ENCODE data around the gene CAMK1D. TPM values are rescaled to one million over a fixed set of nuclear protein-coding genes. Genes with fewer than 3 reads are reported as not detected.
A peak's percentile ranks its signal among the peaks of the same experiment; 100 is the strongest.

Gene CAMK1D
- polyA plus RNA-seq, 1 of the 3 experiments (the other 2 are of a cell fraction): 4.1 TPM

GRCh38 chr10:12349629-12350166 lies 351 bp downstream of the CAMK1D start:
- POLR2A ChIA-PET: no interaction called here

GRCh38 chr10:12350167-12350872 lies 973 bp downstream of the CAMK1D start:
- peak; percentile 62 for DNase-seq

More at GRCh38 chr10:12349629-12350166, 351 bp downstream of the CAMK1D start:
- WGBS (ENCODE audit: low lambda C conversion rate): under 1% methylated on average over 22 of the region's 73 CpGs
- no peaks in the 10 kb centered on the region for H3K9me3 ChIP-seq
- CTCF ChIA-PET: interaction anchor here (0.6 to 1.2 kb wide), 3 partner anchors 30 to 46 kb away, joined by 3 to 5 read pairs (median 3); no protein-coding TSS in a partner anchor
- peak overlapping the region; percentile 92 for H3K4me2 ChIP-seq
- H3F3A ChIP-seq (replicated peaks; ENCODE audit: insufficient read depth): peaks cover 11% of the 10 kb centered on the region
- no peaks in the 10 kb centered on the region for H3K79me2 ChIP-seq (ENCODE audit: insufficient read depth)
- H3K36me3 ChIP-seq (replicated peaks in 1 of 2; ENCODE audit: control insufficient read depth in 1 of 2, insufficient read depth in 2 of 2, low read length in 1 of 2): no peaks in the 10 kb centered on the region
- TF ChIP-seq PBX3 (IDR thresholded peaks at IDR 0.05): no peak
- no peak for TF ChIP-seq SMC3 (IDR thresholded peaks at IDR 0.05; ENCODE audit: low read depth, low read length)
- no peak for TF ChIP-seq TAF1 (IDR thresholded peaks at IDR 0.05; ENCODE audit: borderline replicate concordance, low read depth, low read length)
- TF ChIP-seq MEF2A (IDR thresholded peaks at IDR 0.05; ENCODE audit: borderline replicate concordance, low read depth): no peak
- no peak for TF ChIP-seq NRF1 (IDR thresholded peaks at IDR 0.05; ENCODE audit: low read depth, low read length)
- no peak for TF ChIP-seq EP300 (IDR thresholded peaks at IDR 0.05; ENCODE audit: borderline replicate concordance in 1 of 2, low read depth in 1 of 2, low read length in 1 of 2)
- no peak for TF ChIP-seq RFX5 (IDR thresholded peaks at IDR 0.05; ENCODE audit: low read length)
- no peak for TF ChIP-seq ELF1 (IDR thresholded peaks at IDR 0.05)
- TF ChIP-seq RXRA (IDR thresholded peaks at IDR 0.05; ENCODE audit: borderline replicate concordance, low read depth): no peak
- TF ChIP-seq POLR2AphosphoS5 (IDR thresholded peaks at IDR 0.05; ENCODE audit: low read depth, low read length): no peak
- peak overlapping the region; percentile 67 for H3K9ac ChIP-seq
- peak overlapping the region in 1 of 2 experiments; percentile 64; a peak in 2 of 4 replicates for H3K27ac ChIP-seq (ENCODE audit: low read depth in 2 of 2, low read length in 1 of 2)
- H3K27me3 ChIP-seq (ENCODE audit: insufficient read depth): no peaks in the 10 kb centered on the region
- no peak for DNase-seq
- H3K4me3 ChIP-seq (ENCODE audit: low read depth in 2 of 2, low read length in 1 of 2): peak overlapping the region; percentile 68 to 86
- peaks cover 0 to 10% of the 10 kb centered on the region in 2 experiments; a peak in 1 of 4 replicates for H3K4me1 ChIP-seq (ENCODE audit: control insufficient read depth in 1 of 2, insufficient read depth in 2 of 2, low read depth in 1 of 2, low read length in 1 of 2)
- H3K9me2 ChIP-seq: no peaks in the 10 kb centered on the region
- H4K20me1 ChIP-seq (ENCODE audit: insufficient read depth): 0 out of 2 replicates have a peak, but pooled peaks cover 3% of the 10 kb centered on the region
- peak overlapping the region; percentile 67; the same call in 1 of the 2 replicates for H2AFZ ChIP-seq (ENCODE audit: low read depth)

More at GRCh38 chr10:12350167-12350872, 973 bp downstream of the CAMK1D start:
- H3K9ac ChIP-seq: peak overlapping the region; percentile 67
- no peak for TF ChIP-seq JUND (IDR thresholded peaks at IDR 0.05)
- TF ChIP-seq MAX (IDR thresholded peaks at IDR 0.05; ENCODE audit: low read depth): peak; percentile 69; the same call in 1 of the 2 replicates
- 0 out of 2 replicates have a peak, but pooled peaks have one; percentile 28 for TF ChIP-seq SIN3A (IDR thresholded peaks at IDR 0.05; ENCODE audit: borderline replicate concordance, low read depth, low read length)
- H3K4me2 ChIP-seq: peak overlapping the region; percentile 92
- H3K4me1 ChIP-seq (ENCODE audit: control insufficient read depth in 1 of 2, insufficient read depth in 2 of 2, low read depth in 1 of 2, low read length in 1 of 2): peaks cover 0 to 10% of the 10 kb centered on the region in 2 experiments; a peak in 1 of 4 replicates
- H3F3A ChIP-seq (replicated peaks; ENCODE audit: insufficient read depth): peaks cover 10% of the 10 kb centered on the region
- ChIA-PET CTCF (interaction anchor here (0.7 to 1.1 kb wide), 2 partner anchors 32 to 1187 kb away, joined by 3 to 5 read pairs; no protein-coding TSS in a partner anchor), POLR2A (no interaction called here)
- H3K9me3 ChIP-seq: no peaks in the 10 kb centered on the region
- no peak overlapping the region for H3K27ac ChIP-seq (ENCODE audit: low read depth in 2 of 2, low read length in 1 of 2)
- H3K36me3 ChIP-seq (replicated peaks in 1 of 2; ENCODE audit: control insufficient read depth in 1 of 2, insufficient read depth in 2 of 2, low read length in 1 of 2): no peaks in the 10 kb centered on the region
- no peaks in the 10 kb centered on the region for H3K79me2 ChIP-seq (ENCODE audit: insufficient read depth)
- H3K4me3 ChIP-seq (ENCODE audit: low read depth in 2 of 2, low read length in 1 of 2): peak overlapping the region; percentile 68 to 86
- no peaks in the 10 kb centered on the region for H3K9me2 ChIP-seq
- 3% methylated on average over 37 of the region's 47 CpGs for WGBS (ENCODE audit: low lambda C conversion rate)
- H4K20me1 ChIP-seq (ENCODE audit: insufficient read depth): 0 out of 2 replicates have a peak, but pooled peaks cover 3% of the 10 kb centered on the region
- H3K27me3 ChIP-seq (ENCODE audit: insufficient read depth): no peaks in the 10 kb centered on the region
- H2AFZ ChIP-seq (ENCODE audit: low read depth): peak overlapping the region; percentile 67

All from SK-N-SH (cell line).